ENCODE data around the gene DSEL.

DNA sequence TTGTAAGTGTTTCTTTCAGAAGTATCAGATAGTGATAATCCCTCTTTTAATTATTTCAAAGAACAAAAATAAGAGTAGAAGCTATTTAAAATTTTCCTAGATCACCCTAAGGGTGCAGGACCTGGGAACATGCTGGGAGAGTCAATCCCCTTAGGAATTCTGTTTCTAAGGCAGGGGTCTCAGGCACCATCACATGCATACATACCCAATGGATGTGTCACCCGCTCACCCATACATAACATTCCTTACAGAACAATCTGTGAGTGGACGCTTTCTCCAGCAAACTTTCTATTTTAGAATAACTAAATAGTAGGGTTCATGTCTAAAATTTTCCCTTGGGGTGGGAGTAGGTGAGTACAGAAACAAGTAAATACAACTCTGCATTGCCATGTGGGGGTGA lies 8.4 kb downstream of the DSEL start:
- no peak for TF ChIP-seq ZFX (IDR thresholded peaks at IDR 0.05)
- TF ChIP-seq, protein P1, sequence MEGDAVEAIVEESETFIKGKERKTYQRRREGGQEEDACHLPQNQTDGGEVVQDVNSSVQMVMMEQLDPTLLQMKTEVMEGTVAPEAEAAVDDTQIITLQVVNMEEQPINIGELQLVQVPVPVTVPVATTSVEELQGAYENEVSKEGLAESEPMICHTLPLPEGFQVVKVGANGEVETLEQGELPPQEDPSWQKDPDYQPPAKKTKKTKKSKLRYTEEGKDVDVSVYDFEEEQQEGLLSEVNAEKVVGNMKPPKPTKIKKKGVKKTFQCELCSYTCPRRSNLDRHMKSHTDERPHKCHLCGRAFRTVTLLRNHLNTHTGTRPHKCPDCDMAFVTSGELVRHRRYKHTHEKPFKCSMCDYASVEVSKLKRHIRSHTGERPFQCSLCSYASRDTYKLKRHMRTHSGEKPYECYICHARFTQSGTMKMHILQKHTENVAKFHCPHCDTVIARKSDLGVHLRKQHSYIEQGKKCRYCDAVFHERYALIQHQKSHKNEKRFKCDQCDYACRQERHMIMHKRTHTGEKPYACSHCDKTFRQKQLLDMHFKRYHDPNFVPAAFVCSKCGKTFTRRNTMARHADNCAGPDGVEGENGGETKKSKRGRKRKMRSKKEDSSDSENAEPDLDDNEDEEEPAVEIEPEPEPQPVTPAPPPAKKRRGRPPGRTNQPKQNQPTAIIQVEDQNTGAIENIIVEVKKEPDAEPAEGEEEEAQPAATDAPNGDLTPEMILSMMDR (conservative IDR thresholded peaks at IDR 0.05) = no peak
